SKM-1 (cell line): Measurements from ENCODE around the gene LRRC75A.

Source experiments
- DNase-seq: peaks from one replicate; lab custom pipeline; 2025; ENCODE audit not compliant: unreplicated experiment; lab: John Stamatoyannopoulos, UW

The LRRC75A gene

DNA sequence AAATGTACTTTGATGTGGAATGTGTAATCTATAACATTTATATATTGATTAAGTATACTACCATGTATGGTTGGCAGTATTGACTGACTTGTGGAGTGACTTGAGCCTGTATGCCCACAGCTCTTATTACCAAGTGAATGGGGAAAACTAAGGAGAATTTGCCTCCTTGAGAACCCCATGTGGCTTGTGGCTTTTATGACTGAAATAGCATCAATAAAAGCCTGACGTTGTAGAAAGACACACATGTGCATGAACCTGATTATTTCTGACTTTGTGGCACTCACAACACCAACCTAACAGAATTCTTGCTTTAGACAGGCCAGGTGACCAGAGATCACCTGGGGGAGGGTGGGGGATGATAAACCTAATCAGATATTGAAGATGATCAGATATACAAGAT lies 2.1 kb upstream of the LRRC75A start:
- DNase-seq = no peak

DNA sequence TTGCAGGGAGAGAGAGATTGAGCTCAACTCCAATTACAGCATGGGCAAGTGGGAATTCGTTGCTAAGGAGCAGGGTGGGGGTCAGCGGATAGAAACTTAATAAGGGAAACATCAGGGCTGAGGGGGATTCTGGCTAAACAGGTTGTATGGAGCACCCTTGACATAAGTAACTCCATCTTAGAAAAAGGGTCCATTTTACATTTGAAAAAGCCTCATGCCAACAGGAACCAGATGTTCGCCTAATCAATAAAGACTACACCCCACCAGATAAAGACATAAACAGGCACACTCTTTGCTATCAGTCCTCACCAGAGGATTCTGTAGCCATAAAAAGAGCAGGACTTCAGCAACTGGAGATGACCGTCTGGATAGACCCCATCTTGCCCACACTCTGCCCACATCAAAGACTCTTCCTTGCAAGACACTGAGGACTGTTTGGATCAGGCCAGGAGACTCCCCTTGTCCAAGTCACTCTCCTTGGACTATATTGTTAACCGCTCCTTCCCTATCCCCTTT lies 1.6 kb upstream of the LRRC75A start:
- DNase-seq = no peak

DNA sequence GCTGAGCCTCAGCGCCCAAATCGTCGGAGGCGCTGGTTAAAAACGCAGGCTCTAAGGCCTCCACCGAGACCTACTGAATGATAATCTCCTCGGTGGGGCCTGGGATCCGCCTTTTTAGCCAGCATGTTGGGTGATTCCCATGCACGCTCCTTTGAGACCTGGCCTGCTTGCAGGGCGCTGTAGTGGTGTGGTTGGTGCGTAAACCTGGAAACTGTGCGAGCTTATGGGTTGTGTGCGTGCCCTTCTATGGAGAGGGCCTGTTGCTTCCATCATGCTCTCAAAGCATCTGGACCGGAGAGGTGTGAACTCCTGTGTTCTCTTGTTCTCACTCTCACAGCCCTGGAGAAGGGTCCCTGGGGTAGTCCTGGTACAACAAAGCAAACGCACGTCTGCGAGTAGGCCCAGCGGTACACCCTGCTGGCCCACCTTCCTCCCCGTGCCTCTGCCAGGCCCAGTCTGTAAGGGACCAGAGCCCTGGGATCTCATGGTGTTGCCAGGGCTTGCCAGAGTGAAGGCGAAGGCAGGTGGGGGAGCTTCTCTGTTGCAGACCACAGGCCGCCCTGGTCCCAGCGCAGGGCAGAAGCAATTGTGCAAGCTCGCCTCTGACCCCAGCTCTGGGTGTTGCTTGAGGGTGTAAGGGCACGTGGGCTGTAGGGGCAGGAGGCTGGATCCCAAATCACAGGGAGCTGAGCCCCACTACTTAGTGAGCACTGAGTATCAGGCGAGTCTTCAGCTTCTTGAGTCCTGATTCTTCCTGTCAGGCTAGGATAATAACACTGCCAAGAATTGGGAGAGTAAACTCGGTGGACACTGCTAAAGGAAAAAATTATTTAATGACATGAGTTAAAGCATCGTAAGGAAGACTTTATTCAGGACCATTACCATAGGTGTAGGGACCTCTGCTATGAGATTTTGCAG lies 879 bp upstream of the LRRC75A start:
- no peak for DNase-seq

DNA sequence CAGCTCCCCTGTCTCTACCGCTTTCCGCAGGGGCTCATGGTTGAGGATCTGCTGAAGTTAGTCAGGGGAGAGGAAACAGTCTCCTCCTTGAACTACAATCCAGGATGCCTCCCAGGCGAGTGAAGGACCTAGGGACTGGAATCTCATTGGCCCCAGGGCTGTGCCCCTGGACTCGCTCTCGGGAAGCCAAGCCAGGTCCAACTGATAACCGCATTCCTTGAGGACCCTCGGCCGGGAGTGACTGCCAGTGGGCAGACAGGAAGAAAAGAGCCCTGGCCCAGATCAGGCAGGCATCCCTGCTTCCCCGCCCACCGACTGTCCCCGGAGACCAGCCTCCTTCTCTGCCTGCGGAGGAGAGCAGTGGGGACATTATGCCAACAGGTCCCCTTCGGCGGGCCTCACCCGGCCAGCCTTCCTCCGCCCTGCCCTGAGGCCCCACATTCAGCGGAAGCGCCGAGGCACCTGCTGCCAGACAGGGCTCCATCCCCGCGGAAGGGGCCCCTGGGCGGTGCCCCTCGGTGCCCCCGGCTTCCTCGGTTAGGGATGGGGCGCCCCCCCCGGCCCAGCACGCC lies 776 bp downstream of the LRRC75A start:
- no peak for DNase-seq

GRCh38 chr17:16489431-16489830 lies 2.6 kb downstream of the LRRC75A start:
- no peak for DNase-seq

GRCh38 chr17:16488968-16489337 lies 3.0 kb downstream of the LRRC75A start:
- DNase-seq = no peak

- no peak for DNase-seq
Measured at GRCh38 chr17:16488186-16488967, 3.6 kb downstream of the LRRC75A start.

DNA sequence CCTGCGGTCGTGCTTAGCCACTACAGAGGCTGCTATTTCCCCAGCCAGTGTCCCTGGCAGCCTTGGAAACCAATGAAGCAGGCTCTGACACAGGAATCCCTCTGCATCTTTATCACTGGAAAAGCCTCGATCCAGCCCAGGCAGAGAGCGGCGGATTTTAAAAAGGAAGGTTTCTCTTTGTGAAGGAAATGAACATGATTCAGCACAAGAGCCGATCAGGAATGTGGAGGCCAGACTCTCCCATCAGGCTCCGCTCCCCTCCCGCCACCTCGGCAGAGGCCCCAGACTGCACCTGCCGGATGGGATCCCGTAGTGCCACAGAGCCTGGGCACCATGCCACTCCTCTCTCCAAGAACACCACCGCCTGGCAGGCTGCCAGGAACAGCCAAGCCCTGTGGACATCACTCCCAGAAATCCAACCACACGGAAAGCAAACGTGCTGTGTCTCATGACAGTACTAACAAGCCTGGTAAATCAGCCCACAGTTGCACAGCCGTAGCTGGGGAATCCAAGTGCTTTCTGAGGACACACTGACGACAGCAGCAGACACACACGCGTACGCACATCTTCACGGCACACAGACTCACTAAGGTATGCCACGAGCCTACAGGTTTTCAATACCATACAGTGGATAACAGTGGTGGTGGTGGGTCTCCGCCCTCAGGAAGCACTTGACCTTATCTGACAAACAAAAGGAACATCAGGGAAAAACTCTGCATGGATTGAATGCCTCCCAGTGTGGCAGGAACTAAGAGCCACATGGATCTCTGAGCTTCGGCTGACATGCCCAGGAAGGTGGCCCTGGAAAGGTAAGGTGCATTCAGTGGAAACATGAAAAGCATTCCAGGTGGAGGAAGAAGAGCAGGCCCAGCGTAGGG lies 5.4 kb downstream of the LRRC75A start:
- DNase-seq = no peak

GRCh38 chr17:16484445-16485175 lies 7.4 kb downstream of the LRRC75A start:
- DNase-seq = no peak

DNA sequence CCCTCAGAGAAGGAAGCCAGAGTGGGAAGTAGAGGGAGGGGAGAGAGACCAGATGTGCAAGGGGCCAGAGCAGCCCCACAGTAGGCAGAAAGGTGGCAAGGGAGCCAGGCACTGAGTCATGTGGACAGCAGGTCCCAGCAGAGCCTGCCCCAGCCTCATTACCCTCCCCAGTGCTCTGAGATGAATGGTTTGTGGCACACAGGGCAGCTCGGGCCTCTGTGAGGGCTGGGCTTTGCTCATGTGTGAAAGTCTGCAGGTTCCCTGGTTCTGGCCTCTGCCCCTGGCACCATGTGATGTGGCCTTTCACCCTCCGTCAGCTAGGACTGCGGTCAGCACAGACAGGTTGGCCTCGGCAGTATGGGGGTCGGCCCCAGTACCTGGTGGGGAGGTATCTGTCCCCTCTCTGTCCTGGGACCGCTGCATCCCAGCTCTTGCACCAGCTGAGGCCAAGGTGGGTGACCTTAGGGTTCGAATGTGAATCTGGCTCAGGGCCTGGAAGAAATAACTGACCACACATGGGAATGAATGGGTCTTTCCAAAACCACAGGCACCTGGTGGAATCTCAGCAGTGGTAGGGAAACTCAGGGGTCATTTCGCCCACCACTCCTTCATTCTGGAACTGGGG lies 8.9 kb downstream of the LRRC75A start:
- DNase-seq = no peak

GRCh38 chr17:16482253-16482652 lies 9.7 kb downstream of the LRRC75A start:
- DNase-seq = no peak

GRCh38 chr17:16480995-16481394 lies 11.0 kb downstream of the LRRC75A start:
- DNase-seq = no peak

GRCh38 chr17:16479264-16479663 lies 12.7 kb downstream of the LRRC75A start:
- DNase-seq = no peak

GRCh38 chr17:16478649-16479048 lies 13.3 kb downstream of the LRRC75A start:
- DNase-seq = no peak

DNA sequence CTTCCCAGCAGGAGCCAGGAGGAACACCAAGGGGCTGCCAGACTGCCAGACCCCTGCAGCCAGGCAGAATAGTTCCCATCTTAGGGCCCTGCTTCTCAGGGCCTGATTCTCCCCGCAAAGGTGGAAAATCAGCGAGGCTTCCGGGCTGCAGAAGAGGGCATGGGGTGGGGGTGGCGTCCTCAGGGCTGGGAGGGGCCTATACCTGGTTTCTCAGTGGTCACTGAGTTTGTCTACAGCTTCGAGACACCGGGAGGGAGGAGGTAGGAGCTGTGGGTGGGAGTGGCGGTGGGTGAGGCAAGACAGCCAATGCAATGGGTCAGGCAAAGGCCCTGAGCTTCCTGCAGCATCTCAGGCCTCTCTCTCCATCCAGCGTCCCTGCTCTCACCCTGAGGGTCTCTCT lies 14.3 kb downstream of the LRRC75A start:
- no peak for DNase-seq

DNA sequence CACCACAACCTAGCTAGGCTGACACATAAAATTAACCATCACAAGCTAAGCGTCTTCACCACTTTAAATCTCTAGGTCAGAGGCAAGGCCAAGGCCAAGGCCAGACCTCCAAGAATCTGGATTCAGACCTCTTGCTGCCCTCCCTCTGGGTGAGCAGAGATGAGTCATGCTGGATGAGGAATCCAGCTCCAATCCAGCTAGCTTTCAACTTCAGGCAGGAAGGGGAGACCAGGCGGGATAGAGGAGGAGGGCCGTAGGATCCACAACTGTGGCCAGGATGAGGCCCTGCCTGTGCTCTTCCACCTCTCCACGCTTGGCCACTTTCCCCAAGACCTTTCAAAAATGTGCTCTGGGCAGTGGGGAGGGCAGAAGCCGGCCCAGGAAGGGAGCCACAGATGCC lies 14.7 kb downstream of the LRRC75A start:
- no peak for DNase-seq

- no peak for DNase-seq
Measured at GRCh38 chr17:16475179-16475704, 16.8 kb downstream of the LRRC75A start.

- no peak for DNase-seq
Measured at GRCh38 chr17:16474012-16474725, 17.8 kb downstream of the LRRC75A start.
